Measurements from ENCODE around the gene OR5B2.
"Not testable (repeated sequence)": the region's sequence is repeated elsewhere in the genome, so short reads cannot be mapped to it uniquely, and the experiment has no call there.

OR5B2 gene

DNA sequence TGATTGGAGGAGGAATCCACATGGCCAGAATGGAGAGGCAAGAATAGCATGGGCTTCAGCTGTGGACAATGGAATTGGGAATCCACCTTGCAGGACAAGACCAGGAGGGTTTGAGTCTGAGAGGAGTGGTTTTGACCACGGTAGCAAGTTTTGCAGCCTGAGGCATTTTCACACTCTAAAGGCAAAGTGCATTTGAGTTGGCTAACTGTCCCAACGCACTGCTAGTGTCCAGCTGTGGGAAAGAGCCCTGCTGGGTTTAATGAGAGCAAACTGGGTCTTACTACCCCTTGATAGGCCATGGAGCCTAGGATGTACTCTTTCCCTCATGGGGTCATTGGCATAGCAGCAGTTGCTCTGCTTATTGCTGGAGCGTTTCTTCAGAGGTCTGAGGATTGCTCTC lies at the start of gene OR5B2:
Gene OR5B2, minus strand, starts transcription at position 101 of the 400 bp plus-strand sequence. CDS start 4,860 bp downstream, outside the sequence.
- no peak for DNase-seq (ENCODE audit: low read depth)

DNA sequence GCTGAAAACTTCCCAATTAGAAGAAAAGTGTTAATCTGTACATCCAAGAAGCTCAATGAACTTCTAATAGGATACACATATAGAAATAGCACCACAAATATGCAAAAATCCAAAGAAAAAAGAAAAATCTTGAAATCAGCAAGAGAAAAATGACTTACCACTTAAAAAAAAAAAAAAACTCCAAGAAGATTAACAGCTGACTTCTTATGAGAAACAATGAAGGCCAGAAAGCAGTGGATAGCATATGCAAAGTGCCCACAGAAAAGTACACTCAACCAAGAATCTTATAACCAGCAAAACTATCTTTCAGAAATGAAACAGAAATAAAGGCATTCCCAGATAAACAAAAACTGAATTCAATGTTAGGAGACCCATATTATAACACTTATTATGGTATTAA lies 44.0 kb upstream of the OR5B2 start:
- no peak for DNase-seq (ENCODE audit: low read depth)

DNA sequence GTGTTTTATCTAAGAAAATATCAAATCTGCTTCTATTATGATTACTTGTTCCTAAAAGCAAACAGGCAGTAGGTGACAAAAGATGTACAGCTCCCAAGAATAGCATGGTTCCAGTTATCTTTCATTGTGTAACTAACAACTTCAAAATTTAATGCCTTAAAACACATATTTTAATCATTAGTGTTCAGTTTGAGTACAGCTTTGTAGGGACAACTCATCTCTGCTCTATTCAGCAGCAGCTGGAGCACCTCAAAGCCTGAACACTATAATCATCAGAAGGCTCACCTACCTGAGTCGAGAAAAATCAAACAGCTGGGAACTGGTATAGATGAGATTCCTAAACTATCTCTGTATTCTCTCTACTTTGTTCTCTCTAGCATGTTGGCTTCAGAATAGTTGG lies 38.4 kb upstream of the OR5B2 start:
- DNase-seq (ENCODE audit: low read depth) = no peak

DNA sequence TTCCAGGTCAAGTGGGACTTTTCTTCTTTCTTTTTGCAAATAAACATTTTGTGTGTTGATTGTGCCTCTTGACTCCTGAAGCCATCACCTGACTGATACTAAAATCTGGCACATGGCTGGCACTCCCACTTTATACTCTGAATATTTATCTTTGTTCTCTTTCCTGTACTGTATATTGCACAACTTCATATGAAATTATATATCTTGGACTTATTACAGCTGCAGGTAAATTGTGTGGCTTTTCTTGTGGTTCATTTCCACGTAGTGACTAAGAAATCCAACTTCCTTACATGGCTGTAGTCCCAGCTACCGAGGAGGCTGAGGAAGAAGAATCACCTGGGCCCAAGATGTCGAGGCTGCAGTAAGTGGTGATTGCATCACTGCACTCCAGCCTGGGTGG lies 37.8 kb upstream of the OR5B2 start:
- no peak for DNase-seq (ENCODE audit: low read depth)

DNA sequence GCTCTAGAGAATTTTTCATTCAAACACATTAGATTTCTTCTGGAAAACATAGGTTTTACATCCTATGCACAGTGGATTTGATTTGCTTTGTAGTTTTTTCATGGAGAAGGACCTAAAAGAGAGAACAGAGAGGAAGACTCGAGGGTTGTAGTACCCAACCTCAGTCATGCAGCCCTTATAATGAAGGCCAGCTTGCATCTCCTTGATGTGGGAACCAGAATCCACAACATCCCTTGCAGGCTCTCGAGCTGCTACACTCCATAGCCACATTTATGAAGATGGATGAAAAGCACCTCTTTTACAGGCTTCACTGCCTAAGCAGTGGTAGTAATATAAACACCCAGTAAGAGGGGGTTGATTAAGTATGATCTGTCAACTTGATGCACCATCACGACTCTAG lies 23.7 kb upstream of the OR5B2 start:
- no peak for DNase-seq (ENCODE audit: low read depth)

DNA sequence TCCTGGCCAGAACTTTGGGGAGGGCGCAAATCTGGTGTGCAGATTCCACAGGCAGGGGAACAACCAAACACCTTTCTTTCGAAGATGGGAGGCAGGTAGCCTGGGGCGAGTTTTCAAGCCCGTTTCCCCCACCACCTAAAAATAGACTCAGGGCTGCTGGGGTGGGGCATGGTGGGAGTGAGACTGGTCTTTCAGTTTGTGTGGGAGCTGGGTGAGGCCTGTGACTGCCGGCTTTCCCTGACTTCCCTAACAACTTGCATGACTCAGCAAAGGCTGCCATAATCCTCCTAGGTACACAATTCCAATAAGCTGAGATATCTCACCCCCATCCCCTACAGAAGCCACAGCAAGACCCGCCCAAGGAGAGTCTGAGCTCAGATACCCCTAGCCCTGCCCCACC lies 18.4 kb upstream of the OR5B2 start:
- DNase-seq (ENCODE audit: low read depth) = no peak

DNA sequence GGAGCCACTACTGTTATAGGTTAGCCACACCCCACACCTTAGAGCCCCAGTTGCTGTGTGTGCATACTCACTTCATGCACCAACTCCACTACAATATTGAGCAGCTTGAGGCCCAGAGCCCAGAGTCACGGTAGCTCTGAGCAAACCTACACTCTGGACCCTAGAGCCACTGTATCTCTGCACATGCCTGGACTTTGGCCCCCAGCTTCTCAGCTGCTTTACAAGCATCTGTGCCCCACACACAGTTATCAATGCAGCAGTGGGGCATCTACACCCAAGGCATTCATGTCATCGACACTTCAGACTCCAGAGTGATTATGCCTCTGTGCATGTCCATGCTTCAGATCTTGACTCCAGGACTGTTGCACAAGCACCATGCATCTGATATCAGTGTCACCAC lies 16.4 kb upstream of the OR5B2 start:
- no peak for DNase-seq (ENCODE audit: low read depth)

DNA sequence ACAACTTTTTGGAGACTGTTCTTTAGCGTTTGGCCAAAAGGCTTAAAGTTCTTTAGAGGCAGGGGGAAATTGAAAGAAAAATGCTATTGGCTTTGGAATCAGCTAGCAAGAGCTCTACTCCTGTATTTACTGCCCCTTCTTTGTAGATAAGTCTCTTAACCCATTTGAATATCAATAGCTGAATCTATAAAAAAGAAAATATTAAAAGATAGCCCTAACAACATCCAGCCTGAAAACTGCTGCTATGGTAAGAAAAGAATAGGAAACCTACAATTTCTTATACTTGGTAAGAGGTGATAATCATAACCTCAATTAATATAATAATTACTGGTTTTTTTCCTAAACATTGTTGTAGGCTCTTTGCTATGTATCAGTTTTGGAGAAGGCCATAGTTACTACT lies 14.2 kb upstream of the OR5B2 start, which contains the start of gene OR5B12:
Gene OR5B12, minus strand, starts transcription at position 101 of the 400 bp plus-strand sequence. CDS start 2,085 bp downstream, outside the sequence.
- DNase-seq (ENCODE audit: low read depth) = no peak

DNA sequence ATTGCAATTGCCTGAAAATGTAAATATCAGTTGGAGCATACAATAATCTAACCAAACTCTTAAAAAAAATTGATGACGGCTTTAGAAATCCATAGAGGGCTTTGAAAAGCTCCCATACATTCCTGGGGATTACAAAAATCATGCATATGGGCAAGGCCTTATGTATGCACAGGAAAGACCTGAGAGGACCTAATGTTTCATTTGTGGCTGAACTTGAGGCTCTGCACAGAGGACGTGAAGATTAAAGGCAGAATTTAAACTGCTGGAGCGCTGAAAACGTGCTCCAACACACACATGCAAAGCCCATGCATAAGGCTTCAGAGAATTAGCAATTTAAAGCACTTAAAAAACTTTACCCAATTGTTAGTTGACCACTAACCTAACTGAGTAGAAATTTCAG lies 10.6 kb upstream of the OR5B2 start:
- DNase-seq (ENCODE audit: low read depth) = no peak

DNA sequence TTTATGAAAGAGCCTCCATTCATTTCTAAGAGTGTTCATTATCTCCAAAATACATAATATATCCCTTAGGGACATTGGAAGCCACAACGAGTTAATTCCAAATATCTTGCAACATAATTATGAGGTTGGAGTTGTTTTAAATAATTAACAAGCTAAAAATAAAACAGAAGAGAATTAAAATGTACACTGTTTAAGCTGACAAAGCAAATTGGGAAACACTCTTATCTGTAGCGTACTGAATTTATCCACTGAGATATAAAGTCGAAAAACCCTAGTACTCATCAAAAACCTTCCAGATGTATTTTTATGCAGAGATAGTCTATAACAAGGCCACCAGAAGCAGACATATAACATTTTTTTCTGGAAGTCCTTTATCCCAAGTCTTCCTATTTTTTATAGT lies 6.3 kb upstream of the OR5B2 start:
- no peak for DNase-seq (ENCODE audit: low read depth)

DNA sequence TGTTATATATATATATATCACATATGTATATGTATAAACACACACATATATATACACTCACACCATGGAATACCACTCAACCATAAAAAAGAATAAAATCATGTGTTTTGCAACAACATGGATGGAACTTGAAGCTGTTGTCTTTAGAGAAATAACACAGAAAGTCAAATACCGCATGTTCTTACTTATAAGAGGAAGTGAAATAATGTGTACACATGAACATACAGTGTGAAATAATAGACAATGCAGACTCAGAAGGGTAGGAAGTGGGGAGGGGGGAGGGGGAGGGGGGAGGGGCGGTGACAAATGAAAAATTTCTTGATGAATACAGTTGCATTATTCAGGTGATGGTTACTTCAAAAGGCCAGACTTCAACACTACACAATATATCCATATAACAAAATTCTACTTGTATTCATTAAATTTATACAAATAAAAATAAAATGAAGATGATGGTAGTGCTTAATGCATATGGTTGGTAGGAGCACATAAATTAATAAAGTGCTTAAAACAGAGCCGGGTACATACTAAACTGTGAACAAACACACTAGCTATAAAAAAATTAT lies 5.8 kb upstream of the OR5B2 start:
- no peak for DNase-seq (ENCODE audit: low read depth)

DNA sequence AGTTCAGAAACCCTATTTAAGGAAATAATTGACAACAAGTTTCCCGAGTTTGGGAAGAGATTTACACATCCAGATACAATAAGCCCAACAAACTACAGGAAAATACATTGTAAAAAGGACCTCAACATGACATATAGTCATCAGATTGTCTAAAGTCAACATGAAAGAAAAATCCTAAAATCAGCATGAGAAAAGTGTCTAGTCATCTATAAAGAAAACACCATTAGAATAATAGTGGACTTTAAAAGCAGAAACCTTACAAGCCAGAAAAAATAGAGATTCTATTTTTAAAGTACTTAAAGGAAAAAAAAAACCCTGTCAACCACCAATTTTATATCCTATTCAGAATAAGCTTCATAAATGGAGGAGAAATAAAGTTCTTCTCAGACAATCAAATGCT lies 1.4 kb upstream of the OR5B2 start:
- DNase-seq (ENCODE audit: low read depth) = no peak

DNA sequence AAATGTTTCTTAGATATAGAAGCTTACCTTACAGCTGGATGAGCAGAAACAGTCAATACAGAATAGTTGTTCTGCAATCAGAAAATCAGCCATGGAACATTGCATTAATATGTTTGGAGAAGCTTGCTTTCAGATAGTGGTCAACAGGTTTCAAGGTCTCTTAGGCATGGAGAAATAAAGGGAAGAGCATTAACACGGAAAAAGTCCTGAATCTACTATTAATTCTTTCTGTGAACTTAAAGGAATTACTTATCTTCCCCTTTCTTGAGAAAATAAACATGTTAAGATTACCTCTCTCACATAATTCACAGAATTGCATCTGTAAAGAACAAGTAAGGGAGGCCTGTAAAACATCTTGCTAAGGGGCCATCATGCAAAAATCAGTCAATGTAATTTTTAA lies 21.1 kb downstream of the OR5B2 start, which contains the start of gene OR5B3:
Gene OR5B3, minus strand, starts transcription at position 101 of the 400 bp plus-strand sequence. CDS start 3,465 bp downstream, outside the sequence.
- DNase-seq (ENCODE audit: low read depth) = no peak

DNA sequence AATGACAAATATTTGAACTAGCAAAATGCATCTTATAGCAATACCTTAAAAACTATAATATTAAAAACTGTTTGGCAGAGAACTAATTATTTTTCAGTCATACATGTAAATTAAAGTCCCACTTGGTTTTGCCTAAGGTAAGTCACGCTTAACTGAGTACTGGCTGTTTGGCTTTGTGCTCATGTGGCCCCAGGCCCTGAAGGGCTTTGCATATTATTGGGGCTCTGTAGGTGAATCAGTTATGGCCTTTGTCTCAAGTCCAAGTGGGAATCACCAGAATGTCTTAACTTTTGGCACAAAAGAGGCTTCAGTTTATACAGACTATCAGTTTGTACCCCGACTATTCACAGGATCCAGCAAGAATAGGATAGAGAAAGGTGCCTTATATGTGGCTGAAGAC lies 28.3 kb downstream of the OR5B2 start:
- not testable (repeated sequence) for DNase-seq (ENCODE audit: low read depth)

DNA sequence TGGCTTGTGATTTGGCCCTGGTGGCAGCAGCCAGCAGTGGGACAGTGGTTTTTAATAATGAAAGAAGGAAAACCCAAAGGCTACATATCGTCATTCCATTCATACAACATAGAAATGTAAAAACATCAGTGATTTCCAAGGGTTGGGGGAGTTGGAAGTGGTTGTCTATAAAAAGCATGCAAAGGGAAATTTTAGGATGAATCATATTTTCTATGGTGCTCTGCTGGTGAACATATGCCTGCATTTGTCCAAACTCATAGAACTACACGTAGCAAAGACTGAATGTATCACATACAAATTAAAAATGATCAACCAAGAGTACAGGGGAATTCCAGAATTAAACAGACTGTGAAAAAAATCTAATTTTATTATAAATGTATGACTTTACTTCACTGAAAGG lies 32.3 kb downstream of the OR5B2 start:
- no peak for DNase-seq (ENCODE audit: low read depth)

DNA sequence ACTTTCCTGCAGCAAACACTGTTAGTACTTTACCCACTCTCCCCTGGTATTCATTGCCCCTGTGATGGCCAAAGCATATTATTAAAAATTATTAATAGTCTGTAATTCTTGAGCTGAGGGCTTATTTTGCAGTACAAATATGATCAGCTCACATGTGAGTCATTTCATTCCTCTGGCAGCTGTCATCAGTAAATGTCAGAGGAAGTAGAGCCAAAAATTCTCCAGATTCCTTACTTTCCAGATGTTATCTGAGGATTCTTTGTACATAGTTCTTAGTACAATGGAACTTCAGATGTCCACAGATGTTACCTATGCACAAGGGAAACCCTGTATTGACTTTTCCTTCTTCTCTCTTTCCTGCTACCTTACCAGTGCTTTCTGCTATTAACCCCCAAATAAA lies 33.7 kb downstream of the OR5B2 start:
- DNase-seq (ENCODE audit: low read depth) = no peak

DNA sequence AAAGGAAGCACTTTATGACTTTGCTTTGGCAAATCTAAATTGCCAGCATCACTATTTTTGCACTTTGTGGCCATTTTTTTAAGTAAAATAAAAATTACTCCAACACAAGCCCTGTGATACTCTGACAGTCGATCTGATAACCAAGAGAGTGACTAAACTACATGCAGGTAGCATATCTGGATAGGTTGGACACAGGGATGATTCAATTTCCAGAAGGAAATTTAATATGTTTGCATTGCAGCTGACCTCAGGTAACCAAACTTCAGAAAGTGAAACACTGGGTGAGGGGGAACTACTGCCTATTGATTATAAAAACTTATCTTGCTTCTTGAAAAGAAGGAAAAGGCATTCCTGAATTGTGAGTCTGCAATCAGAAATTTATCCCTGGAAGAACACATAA lies 35.2 kb downstream of the OR5B2 start:
- DNase-seq (ENCODE audit: low read depth) = no peak

DNA sequence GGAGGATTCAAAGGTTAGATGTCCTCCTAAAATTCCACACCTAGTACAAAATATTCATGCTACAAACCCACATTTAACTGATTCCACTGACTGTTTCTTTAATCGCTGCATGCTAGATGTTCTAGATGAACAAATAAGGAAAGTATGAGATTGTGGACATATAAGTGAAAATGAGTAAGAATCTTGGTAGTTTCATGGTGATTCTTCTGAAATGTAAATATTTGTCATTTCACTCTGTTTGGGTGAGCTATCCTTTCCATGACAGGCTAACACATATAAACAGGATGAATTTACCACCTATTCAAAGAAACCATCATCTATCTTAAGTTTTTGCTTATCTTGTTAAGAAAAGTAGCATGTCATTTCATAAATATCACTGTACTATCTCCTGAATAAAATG lies 36.0 kb downstream of the OR5B2 start:
- DNase-seq (ENCODE audit: low read depth) = no peak

DNA sequence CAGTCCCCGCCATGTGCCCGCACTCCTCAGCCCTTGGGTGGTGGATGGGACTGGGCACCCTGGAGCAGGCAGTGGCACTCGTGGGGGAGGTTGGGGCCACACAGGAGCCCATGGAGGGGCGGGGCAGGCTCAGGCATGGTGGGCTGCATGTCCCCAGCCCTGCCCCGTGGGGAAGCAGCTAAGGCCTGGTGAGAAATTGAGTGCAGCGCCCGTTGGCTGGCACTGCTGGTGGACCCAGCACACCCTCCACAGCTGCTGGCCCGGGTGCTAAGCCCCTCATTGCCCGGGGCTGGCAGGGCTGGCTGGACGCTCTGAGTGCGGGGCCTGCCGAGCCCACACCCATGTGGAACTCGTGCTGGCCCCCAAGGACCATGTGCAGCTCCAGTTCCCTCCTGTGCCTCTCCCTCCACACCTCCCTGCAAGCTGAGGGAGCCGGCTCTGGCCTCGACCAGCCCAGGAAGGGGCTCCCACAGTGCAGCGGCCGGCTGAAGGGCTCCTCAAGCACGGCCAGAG lies 37.3 kb downstream of the OR5B2 start:
- DNase-seq (ENCODE audit: low read depth) = no peak
